Mesendoderm (in vitro differentiated cells): ENCODE measurements around the gene SYDE2.
A peak's percentile ranks its signal among the peaks of the same experiment; 100 is the strongest.

Experiments
- DNase-seq: peaks from one replicate; pipeline ENCODE4 v3.0.0; 2013
- H2AK5ac ChIP-seq: 2 replicates; pipeline ENCODE4 v1.6.1; 2013; ENCODE audit warnings: low read length, inconsistent platforms
- H2BK120ac ChIP-seq: 2 replicates; pipeline ENCODE4 v1.6.1; 2013; ENCODE audit warnings: low read depth, mild to moderate bottlenecking, low read length, moderate library complexity, mixed read lengths
- H2BK15ac ChIP-seq: replicated peaks from 2 replicates; pipeline ENCODE4 v1.6.1; 2013; ENCODE audit warnings: low read depth, mild to moderate bottlenecking, moderate library complexity
- H2BK5ac ChIP-seq: 2 replicates; pipeline ENCODE4 v1.6.1; 2013; ENCODE audit warnings: low read length, inconsistent platforms
- H3K18ac ChIP-seq: 2 replicates; pipeline ENCODE4 v1.6.1; 2013; ENCODE audit warnings: mild to moderate bottlenecking, low read length, mixed read lengths
- H3K23ac ChIP-seq: one replicate; pipeline ENCODE4 v1.6.1; 2013; ENCODE audit warnings: low read length
- H3K27ac ChIP-seq: 2 replicates; pipeline ENCODE4 v1.5.1; 2013; ENCODE audit warnings: low read depth, mild to moderate bottlenecking, inconsistent platforms, low read length, moderate library complexity
- H3K27me3 ChIP-seq: 2 replicates; pipeline ENCODE4 v1.6.1; 2013; ENCODE audit warnings: low read length, control low read depth, mild to moderate bottlenecking, inconsistent platforms; ENCODE audit not compliant: insufficient read depth, poor library complexity
- H3K36me3 ChIP-seq: 2 replicates; pipeline ENCODE4 v1.6.1; 2013; ENCODE audit warnings: low read length, inconsistent platforms; ENCODE audit not compliant: control insufficient read depth, insufficient read depth
- H3K4ac ChIP-seq: one replicate; pipeline ENCODE4 v1.6.1; 2013; ENCODE audit warnings: low read depth, mild to moderate bottlenecking, low read length, moderate library complexity
- H3K4me1 ChIP-seq: 2 replicates; pipeline ENCODE4 v1.6.1; 2013; ENCODE audit warnings: low read depth, low read length, inconsistent platforms; ENCODE audit not compliant: control insufficient read depth
- H3K4me2 ChIP-seq: 2 replicates; pipeline ENCODE4 v1.6.1; 2013; ENCODE audit warnings: low read length
- H3K4me3 ChIP-seq: 2 replicates; pipeline ENCODE4 v1.5.1; 2013; ENCODE audit warnings: mild to moderate bottlenecking, low read length
- H3K56ac ChIP-seq: one replicate; pipeline ENCODE4 v1.6.1; 2013; ENCODE audit warnings: low read length
- H3K79me1 ChIP-seq: 2 replicates; pipeline ENCODE4 v1.6.1; 2013; ENCODE audit warnings: low read length, inconsistent platforms
- H3K79me2 ChIP-seq: 2 replicates; pipeline ENCODE4 v1.6.1; 2013; ENCODE audit warnings: mild to moderate bottlenecking, low read length; ENCODE audit not compliant: control insufficient read depth, insufficient read depth
- H3K9ac ChIP-seq: 2 replicates; pipeline ENCODE4 v1.6.1; 2013; ENCODE audit warnings: low read length, inconsistent platforms
- H4K5ac ChIP-seq: one replicate; pipeline ENCODE4 v1.6.1; 2013; ENCODE audit warnings: low read length
- H4K8ac ChIP-seq: one replicate; pipeline ENCODE4 v1.6.1; 2013; ENCODE audit warnings: low read depth, mild to moderate bottlenecking, control low read depth, low read length, moderate library complexity
- WGBS: extraction: QIAGEN DNeasy Blood & Tissue Kit; methylation state at CpG from one replicate; pipeline ENCODE4 v1.1.7; 2013; ENCODE audit warnings: low lambda C conversion rate, missing lambda C conversion rate; ENCODE audit not compliant: insufficient coverage; ENCODE audit errors: extremely low coverage; 5-methylcytosine and 5-hydroxymethylcytosine counted together

SYDE2 gene

DNA sequence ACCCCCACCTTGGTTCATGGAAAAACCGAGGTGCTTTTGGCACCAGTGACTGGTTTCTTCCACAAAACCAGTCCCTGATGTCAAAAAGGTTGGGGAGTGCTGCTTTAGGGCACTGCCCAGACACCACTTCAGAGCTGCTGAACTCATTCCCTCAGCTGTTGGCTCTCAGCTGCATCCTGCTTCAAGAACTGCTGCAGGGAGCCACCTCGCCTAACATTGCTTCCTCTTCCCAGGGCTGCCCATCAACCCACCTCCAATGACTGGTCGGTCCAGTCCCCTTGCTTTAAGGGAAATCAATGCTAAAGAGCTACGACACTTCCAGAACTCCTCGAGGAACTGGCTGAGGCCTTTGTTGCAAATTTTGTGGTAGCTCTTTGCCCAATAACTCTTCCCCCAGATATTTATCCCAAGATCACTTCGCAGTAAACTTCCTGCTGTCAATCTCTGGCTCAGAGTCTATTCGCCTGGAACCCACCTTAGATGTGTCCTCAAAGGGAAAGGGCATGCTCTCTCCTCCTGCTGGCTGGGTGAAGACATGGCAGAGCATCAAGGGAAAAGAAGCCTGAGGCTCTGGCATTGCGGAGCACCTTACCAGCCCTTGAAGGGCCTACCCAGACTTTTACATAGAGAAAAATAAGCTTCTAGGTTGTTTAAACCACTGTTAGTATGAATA lies 29.6 kb upstream of the SYDE2 start:
- Histone ChIP-seq H4K5ac (no peak overlapping the region), H2BK120ac (no peak overlapping the region), H4K8ac (no peak overlapping the region), H3K27me3 (no peaks in the 10 kb centered on the region), H3K4me3 (no peak overlapping the region), H3K79me2 (no peaks in the 10 kb centered on the region), H3K18ac (no peak overlapping the region), H3K56ac (no peak overlapping the region), H2BK15ac (no peak overlapping the region), H3K36me3 (no peaks in the 10 kb centered on the region), H2BK5ac (no peak overlapping the region), H3K4me1 (peaks cover 2% of the 10 kb centered on the region), H3K79me1 (no peaks in the 10 kb centered on the region), H3K4me2 (no peak overlapping the region), H3K9ac (no peak overlapping the region), H3K4ac (no peak overlapping the region), H3K23ac (no peak overlapping the region), H2AK5ac (no peak overlapping the region), H3K27ac (no peak overlapping the region)
- no CpG with 5 or more reads among the region's 8 CpGs for WGBS
- DNase-seq, result peak; percentile 77

DNA sequence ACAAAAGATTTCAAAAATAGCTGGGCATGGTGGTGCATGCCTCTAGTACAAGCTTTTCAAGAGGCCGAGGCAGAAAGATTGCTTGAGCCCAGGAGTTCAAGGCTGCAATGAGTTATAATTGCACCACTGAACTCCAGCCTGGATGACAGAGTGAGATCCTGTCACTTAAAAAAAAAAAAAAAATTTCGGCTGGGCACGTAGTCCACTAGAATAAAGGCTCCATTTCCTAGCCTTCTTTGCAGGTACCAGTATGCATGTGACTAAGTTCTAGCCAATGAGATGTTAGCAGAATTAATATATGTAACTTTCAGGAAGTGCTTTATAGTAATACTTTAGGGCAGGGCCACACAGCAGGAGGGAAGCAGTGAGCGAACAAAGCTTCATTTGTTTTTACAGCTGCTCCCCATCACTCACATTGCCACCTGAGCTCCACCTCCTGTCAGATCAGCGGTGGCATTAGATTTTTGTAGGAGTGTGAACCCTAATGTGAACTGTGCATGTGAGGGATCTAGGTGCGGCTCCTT lies 28.8 kb upstream of the SYDE2 start:
- no peak overlapping the region for H3K23ac ChIP-seq
- WGBS, result no CpG with 5 or more reads among the region's 6 CpGs
- H2BK120ac ChIP-seq, result no peak overlapping the region
- no peak for DNase-seq
- H4K5ac ChIP-seq, result no peak overlapping the region
- H3K18ac ChIP-seq, result no peak overlapping the region
- H2BK15ac ChIP-seq, result no peak overlapping the region
- no peak overlapping the region for H3K56ac ChIP-seq
- H3K4me3 ChIP-seq, result no peak overlapping the region
- no peak overlapping the region for H4K8ac ChIP-seq
- no peak overlapping the region for H3K9ac ChIP-seq
- H3K4ac ChIP-seq, result no peak overlapping the region
- no peak overlapping the region for H2BK5ac ChIP-seq
- H3K4me1 ChIP-seq, result peaks cover 4% of the 10 kb centered on the region
- no peak overlapping the region for H3K27ac ChIP-seq
- H3K36me3 ChIP-seq, result no peaks in the 10 kb centered on the region
- no peaks in the 10 kb centered on the region for H3K79me2 ChIP-seq
- no peak overlapping the region for H3K4me2 ChIP-seq
- H2AK5ac ChIP-seq, result no peak overlapping the region
- H3K27me3 ChIP-seq, result no peaks in the 10 kb centered on the region
- H3K79me1 ChIP-seq, result no peaks in the 10 kb centered on the region

DNA sequence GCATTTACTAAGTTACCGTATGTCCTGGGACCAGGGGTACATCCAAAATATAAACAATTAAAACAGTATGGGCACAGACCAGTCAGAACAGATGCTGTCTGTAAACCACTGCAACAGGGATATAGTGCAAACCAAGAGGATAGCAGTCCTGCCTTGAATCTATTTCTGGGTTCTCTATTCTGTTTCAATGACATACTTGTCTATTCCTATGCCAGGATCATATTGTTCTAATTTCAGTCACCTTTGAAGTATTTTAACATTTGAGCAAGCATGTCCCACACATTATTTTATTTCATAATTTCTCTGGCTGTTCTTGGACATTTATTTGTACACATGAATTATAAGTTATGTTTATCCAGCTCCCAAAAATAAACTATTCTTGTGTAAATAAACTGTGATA lies 28.2 kb upstream of the SYDE2 start:
- no peaks in the 10 kb centered on the region for H3K79me1 ChIP-seq
- no peak overlapping the region for H3K4me3 ChIP-seq
- peaks cover 4% of the 10 kb centered on the region for H3K4me1 ChIP-seq
- no peaks in the 10 kb centered on the region for H3K79me2 ChIP-seq
- H3K4ac ChIP-seq, result no peak overlapping the region
- no peak overlapping the region for H3K9ac ChIP-seq
- no peak overlapping the region for H2AK5ac ChIP-seq
- H2BK120ac ChIP-seq, result no peak overlapping the region
- H3K36me3 ChIP-seq, result no peaks in the 10 kb centered on the region
- no peak for DNase-seq
- no peak overlapping the region for H3K18ac ChIP-seq
- H3K27me3 ChIP-seq, result no peaks in the 10 kb centered on the region
- no peak overlapping the region for H3K27ac ChIP-seq
- no peak overlapping the region for H3K56ac ChIP-seq
- no peak overlapping the region for H3K4me2 ChIP-seq
- H2BK5ac ChIP-seq, result no peak overlapping the region
- no CpG with 5 or more reads among the region's 1 CpG for WGBS
- no peak overlapping the region for H2BK15ac ChIP-seq
- no peak overlapping the region for H4K5ac ChIP-seq
- no peak overlapping the region for H3K23ac ChIP-seq
- no peak overlapping the region for H4K8ac ChIP-seq

DNA sequence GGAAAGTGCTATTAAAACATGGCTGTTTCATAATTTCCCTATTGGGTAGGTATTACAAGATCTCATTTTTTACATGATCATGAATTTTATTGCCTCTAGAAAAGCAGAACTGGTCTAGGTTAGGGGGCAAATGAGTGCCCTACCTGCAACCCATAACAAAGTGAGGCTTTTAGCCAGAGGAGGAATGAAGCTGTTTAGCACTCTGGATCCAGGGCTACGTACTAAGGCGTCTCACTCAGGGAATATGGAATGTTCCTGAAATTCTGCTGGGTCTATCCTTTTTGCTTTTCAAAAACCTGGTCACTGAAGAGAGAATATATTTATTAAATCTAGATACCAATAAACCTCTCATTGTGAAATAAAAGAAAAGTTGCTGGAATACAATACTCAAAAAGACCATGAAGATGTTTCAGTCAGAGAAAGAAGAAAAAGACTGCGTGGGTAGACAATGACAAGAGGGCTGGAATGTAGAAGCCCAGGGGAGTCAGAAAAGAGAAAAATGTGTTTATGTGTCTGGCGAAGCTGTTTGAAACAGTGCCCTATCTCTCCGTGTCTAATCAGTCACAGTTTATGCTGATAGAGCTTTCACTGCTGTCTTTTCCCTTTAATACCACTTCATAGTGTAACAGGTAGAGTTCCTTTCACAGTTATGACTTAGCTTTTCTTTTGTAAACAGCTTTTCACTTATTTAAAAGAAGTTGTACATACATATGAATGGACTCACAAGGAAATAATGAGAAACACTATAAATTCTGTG lies 25.0 kb upstream of the SYDE2 start:
- H2BK15ac ChIP-seq, result no peak overlapping the region
- H3K36me3 ChIP-seq, result no peaks in the 10 kb centered on the region
- H4K5ac ChIP-seq, result no peak overlapping the region
- no peak overlapping the region for H3K4me3 ChIP-seq
- no peak overlapping the region for H3K4ac ChIP-seq
- no peaks in the 10 kb centered on the region for H3K79me1 ChIP-seq
- H3K56ac ChIP-seq, result no peak overlapping the region
- no peaks in the 10 kb centered on the region for H3K79me2 ChIP-seq
- DNase-seq, result peak; percentile 65
- peaks cover 4% of the 10 kb centered on the region for H3K4me1 ChIP-seq
- H3K18ac ChIP-seq, result peak overlapping the region; percentile 30
- no peak overlapping the region for H2AK5ac ChIP-seq
- no peak overlapping the region for H2BK5ac ChIP-seq
- H3K27ac ChIP-seq, result no peak overlapping the region
- H2BK120ac ChIP-seq, result no peak overlapping the region
- H3K9ac ChIP-seq, result no peak overlapping the region
- no CpG with 5 or more reads among the region's 5 CpGs for WGBS
- H4K8ac ChIP-seq, result no peak overlapping the region
- H3K27me3 ChIP-seq, result no peaks in the 10 kb centered on the region
- H3K4me2 ChIP-seq, result no peak overlapping the region
- no peak overlapping the region for H3K23ac ChIP-seq

GRCh38 chr1:85224734-85225623 lies 24.2 kb upstream of the SYDE2 start:
- Histone ChIP-seq H3K27me3 (no peaks in the 10 kb centered on the region), H2BK120ac (no peak overlapping the region), H2AK5ac (no peak overlapping the region), H4K5ac (no peak overlapping the region), H3K36me3 (no peaks in the 10 kb centered on the region), H3K4me2 (no peak overlapping the region), H3K18ac (peak overlapping the region; percentile 30), H2BK5ac (no peak overlapping the region), H3K4me3 (no peak overlapping the region), H3K9ac (no peak overlapping the region), H3K4me1 (peaks cover 6% of the 10 kb centered on the region), H4K8ac (no peak overlapping the region), H3K4ac (no peak overlapping the region), H2BK15ac (no peak overlapping the region), H3K23ac (no peak overlapping the region), H3K27ac (no peak overlapping the region), H3K79me2 (no peaks in the 10 kb centered on the region), H3K56ac (no peak overlapping the region), H3K79me1 (no peaks in the 10 kb centered on the region)
- peak; percentile 98 for DNase-seq
- WGBS, result no CpG with 5 or more reads among the region's 3 CpGs
